WTC11 (cell line): ENCODE data around the gene GHR.
"Not testable (repeated sequence)": the region's sequence is repeated elsewhere in the genome, so short reads cannot be mapped to it uniquely, and the experiment has no call there.

ENCODE experiments used
- JUN ChIP-seq: sonication (generic); formaldehyde crosslinking; IDR thresholded peaks from 2 replicates; pipeline ENCODE4 v1.8.0; 2023; ENCODE audit warnings: mild to moderate bottlenecking, missing genetic modification reagents
- NR3C1 ChIP-seq: sonication (generic); formaldehyde crosslinking; conservative IDR thresholded peaks from 2 replicates; pipeline ENCODE4 v1.8.1; 2023; ENCODE audit warnings: low read depth, mild to moderate bottlenecking, missing genetic modification reagents
- TP53 ChIP-seq: sonication (generic); formaldehyde crosslinking; IDR thresholded peaks from 2 replicates; pipeline ENCODE4 v1.8.1; 2023; ENCODE audit warnings: mild to moderate bottlenecking, missing genetic modification reagents
- TF ChIP-seq, protein P1 (sequence below): fragments of 200-600 bp; IDR thresholded peaks from 2 replicates; pipeline ENCODE4 v1.8.0; 2022; ENCODE audit warnings: antibody characterized with exemption
- TF ChIP-seq, protein P2 (sequence below): sonication (generic); formaldehyde crosslinking; IDR thresholded peaks from 2 replicates; pipeline ENCODE4 v1.8.1; 2022; ENCODE audit warnings: mild to moderate bottlenecking, missing genetic modification reagents, moderate library complexity, borderline replicate concordance
- TF ChIP-seq, protein P3 (sequence below): sonication (generic); formaldehyde crosslinking; IDR thresholded peaks from 2 replicates; pipeline ENCODE4 v1.8.0; 2022; ENCODE audit warnings: mild to moderate bottlenecking, missing genetic modification reagents
- TF ChIP-seq, protein P4 (sequence below): sonication (generic); formaldehyde crosslinking; IDR thresholded peaks from 2 replicates; pipeline ENCODE4 v1.8.1; 2022; ENCODE audit warnings: low read depth, missing genetic modification reagents, borderline replicate concordance

DNA sequence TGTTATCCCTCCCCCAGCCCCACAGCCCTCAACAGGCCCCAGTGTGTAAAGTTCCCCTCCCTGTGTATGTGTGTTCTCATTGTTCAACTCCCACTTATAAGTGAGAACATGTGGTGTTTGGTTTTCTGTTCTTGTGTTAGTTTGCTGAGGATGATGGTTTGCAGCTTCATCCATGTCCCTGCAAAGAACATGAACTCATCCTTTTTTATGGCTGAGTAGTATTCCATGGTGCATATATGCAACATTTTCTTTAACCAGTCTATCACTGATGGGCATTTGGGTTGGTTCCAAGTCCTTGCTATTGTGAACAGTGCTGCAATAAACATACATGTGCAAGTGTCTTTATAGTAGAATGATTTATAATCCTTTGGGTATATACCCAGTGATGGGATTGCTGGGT, 261.8 kb downstream of the GHR start:
- TF ChIP-seq, protein P1, sequence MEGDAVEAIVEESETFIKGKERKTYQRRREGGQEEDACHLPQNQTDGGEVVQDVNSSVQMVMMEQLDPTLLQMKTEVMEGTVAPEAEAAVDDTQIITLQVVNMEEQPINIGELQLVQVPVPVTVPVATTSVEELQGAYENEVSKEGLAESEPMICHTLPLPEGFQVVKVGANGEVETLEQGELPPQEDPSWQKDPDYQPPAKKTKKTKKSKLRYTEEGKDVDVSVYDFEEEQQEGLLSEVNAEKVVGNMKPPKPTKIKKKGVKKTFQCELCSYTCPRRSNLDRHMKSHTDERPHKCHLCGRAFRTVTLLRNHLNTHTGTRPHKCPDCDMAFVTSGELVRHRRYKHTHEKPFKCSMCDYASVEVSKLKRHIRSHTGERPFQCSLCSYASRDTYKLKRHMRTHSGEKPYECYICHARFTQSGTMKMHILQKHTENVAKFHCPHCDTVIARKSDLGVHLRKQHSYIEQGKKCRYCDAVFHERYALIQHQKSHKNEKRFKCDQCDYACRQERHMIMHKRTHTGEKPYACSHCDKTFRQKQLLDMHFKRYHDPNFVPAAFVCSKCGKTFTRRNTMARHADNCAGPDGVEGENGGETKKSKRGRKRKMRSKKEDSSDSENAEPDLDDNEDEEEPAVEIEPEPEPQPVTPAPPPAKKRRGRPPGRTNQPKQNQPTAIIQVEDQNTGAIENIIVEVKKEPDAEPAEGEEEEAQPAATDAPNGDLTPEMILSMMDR = not testable (repeated sequence)
- not testable (repeated sequence) for TF ChIP-seq NR3C1; JUN (CRISPR knock-in tag); TP53 (CRISPR knock-in tag)
- TF ChIP-seq, protein P2, sequence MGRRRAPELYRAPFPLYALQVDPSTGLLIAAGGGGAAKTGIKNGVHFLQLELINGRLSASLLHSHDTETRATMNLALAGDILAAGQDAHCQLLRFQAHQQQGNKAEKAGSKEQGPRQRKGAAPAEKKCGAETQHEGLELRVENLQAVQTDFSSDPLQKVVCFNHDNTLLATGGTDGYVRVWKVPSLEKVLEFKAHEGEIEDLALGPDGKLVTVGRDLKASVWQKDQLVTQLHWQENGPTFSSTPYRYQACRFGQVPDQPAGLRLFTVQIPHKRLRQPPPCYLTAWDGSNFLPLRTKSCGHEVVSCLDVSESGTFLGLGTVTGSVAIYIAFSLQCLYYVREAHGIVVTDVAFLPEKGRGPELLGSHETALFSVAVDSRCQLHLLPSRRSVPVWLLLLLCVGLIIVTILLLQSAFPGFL (CRISPR knock-in tag) = not testable (repeated sequence)
- TF ChIP-seq, protein P3, sequence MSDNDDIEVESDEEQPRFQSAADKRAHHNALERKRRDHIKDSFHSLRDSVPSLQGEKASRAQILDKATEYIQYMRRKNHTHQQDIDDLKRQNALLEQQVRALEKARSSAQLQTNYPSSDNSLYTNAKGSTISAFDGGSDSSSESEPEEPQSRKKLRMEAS (CRISPR knock-in tag) = not testable (repeated sequence)
- TF ChIP-seq, protein P4, sequence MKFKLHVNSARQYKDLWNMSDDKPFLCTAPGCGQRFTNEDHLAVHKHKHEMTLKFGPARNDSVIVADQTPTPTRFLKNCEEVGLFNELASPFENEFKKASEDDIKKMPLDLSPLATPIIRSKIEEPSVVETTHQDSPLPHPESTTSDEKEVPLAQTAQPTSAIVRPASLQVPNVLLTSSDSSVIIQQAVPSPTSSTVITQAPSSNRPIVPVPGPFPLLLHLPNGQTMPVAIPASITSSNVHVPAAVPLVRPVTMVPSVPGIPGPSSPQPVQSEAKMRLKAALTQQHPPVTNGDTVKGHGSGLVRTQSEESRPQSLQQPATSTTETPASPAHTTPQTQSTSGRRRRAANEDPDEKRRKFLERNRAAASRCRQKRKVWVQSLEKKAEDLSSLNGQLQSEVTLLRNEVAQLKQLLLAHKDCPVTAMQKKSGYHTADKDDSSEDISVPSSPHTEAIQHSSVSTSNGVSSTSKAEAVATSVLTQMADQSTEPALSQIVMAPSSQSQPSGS (CRISPR knock-in tag) = not testable (repeated sequence)
